ENCODE results near the gene ATP10A.

The ATP10A gene

DNA sequence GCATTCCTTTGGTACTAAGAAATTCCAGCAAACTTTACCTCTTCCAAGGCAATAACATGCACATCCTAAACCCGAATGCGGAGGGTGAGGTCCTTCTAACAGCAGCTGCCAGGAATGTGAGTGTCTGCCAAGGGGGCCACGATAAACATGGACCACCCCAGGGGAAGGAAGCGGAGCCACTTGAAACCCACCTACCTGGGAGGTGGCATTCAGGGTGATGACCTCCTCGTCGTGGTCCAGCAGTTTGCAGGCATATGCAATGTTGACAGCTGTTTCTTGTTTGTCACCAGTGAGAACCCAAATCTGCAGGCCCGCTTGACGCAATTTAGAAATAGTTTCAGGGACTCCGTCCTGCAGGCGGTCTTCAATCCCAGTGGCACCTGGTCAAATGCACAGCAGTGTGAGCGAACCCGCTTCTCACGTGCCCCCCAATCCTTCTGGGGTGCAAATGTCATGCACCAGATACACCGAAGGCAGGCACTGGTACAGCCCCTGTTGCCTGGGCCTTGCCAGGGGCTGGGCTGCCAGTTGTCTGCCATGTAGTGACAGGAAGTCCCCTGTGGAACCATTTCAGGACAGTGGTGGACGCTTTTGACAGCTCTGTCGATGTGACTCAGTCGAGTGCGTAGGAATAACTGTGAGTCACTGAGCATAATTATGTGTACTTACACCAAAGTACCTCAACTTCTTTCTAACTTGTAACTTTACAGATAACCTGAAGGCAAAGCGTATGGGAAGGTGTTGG, 161.2 kb downstream of the ATP10A start:
- Histone ChIP-seq H3K36me3 (ENCODE audit: insufficient read depth, low read length) (no peaks in the 10 kb centered on the region), H3K9me3 (ENCODE audit: low read depth, low read length) (no peaks in the 10 kb centered on the region), H3K27ac (no peak overlapping the region), H3K4me3 (no peak overlapping the region), H3K9ac (ENCODE audit: insufficient read length) (no peak overlapping the region)
- DNase-seq (ENCODE audit: low read depth, low spot score) = no peak
- no peak for TF ChIP-seq EZH2 (IDR thresholded peaks at IDR 0.05)
- no peak for TF ChIP-seq POLR2AphosphoS5 (IDR thresholded peaks at IDR 0.05; ENCODE audit: borderline replicate concordance, low read depth, low read length)

DNA sequence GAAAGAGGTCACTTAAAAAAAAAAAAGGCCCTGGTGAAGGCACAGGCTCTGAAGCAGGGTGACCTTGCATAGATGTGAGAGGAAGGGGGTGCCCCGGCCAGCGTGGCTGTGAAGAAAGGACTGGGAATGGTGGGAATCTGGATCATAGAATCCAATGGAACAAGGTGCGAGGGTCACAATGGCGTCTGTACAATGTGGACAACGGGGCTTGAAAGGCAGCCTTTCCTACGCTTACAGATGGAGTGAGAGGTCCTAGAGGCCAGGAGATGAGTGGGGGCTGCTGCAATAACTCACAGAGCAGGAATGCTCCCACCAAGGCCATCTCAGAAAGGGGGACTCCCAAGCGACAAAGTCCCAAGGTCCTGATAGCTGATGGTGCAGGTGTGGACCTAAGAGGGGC, 162.2 kb downstream of the ATP10A start:
- Histone ChIP-seq H3K9me3 (ENCODE audit: low read depth, low read length) (no peaks in the 10 kb centered on the region), H3K4me3 (no peak overlapping the region), H3K36me3 (ENCODE audit: insufficient read depth, low read length) (no peaks in the 10 kb centered on the region), H3K27ac (no peak overlapping the region), H3K9ac (ENCODE audit: insufficient read length) (no peak overlapping the region)
- no peak for DNase-seq (ENCODE audit: low read depth, low spot score)
- TF ChIP-seq POLR2AphosphoS5 (IDR thresholded peaks at IDR 0.05; ENCODE audit: borderline replicate concordance, low read depth, low read length) (no peak), FOXP2 (optimal IDR thresholded peaks at IDR 0.05; ENCODE audit: control extremely low read depth, extremely low read length, insufficient read depth) (no peak), EZH2 (IDR thresholded peaks at IDR 0.05) (no peak)

GRCh38 chr15:25697586-25697985, 165.5 kb downstream of the ATP10A start:
- Histone ChIP-seq H3K27ac (no peak overlapping the region), H3K9me3 (ENCODE audit: low read depth, low read length) (no peaks in the 10 kb centered on the region), H3K9ac (ENCODE audit: insufficient read length) (no peak overlapping the region), H3K36me3 (ENCODE audit: insufficient read depth, low read length) (no peaks in the 10 kb centered on the region), H3K4me3 (no peak overlapping the region)
- TF ChIP-seq FOXP2 (optimal IDR thresholded peaks at IDR 0.05; ENCODE audit: control extremely low read depth, extremely low read length, insufficient read depth) (no peak), POLR2AphosphoS5 (IDR thresholded peaks at IDR 0.05; ENCODE audit: borderline replicate concordance, low read depth, low read length) (no peak), EZH2 (IDR thresholded peaks at IDR 0.05) (no peak)
- no peak for DNase-seq (ENCODE audit: low read depth, low spot score)

GRCh38 chr15:25695875-25696760, 167.0 kb downstream of the ATP10A start:
- TF ChIP-seq FOXP2 (optimal IDR thresholded peaks at IDR 0.05; ENCODE audit: control extremely low read depth, extremely low read length, insufficient read depth) = no peak
- no peak for TF ChIP-seq POLR2AphosphoS5 (IDR thresholded peaks at IDR 0.05; ENCODE audit: borderline replicate concordance, low read depth, low read length)
- TF ChIP-seq EZH2 (IDR thresholded peaks at IDR 0.05) = no peak
- H3K9me3 ChIP-seq (ENCODE audit: low read depth, low read length) = no peaks in the 10 kb centered on the region
- H3K27ac ChIP-seq = no peak overlapping the region
- H3K36me3 ChIP-seq (ENCODE audit: insufficient read depth, low read length) = no peaks in the 10 kb centered on the region
- DNase-seq (ENCODE audit: low read depth, low spot score) = no peak
- no peak overlapping the region for H3K9ac ChIP-seq (ENCODE audit: insufficient read length)
- no peak overlapping the region for H3K4me3 ChIP-seq

GRCh38 chr15:25694823-25695312, 168.3 kb downstream of the ATP10A start:
- Histone ChIP-seq H3K9ac (ENCODE audit: insufficient read length) (no peak overlapping the region), H3K27ac (no peak overlapping the region), H3K36me3 (ENCODE audit: insufficient read depth, low read length) (no peaks in the 10 kb centered on the region), H3K4me3 (no peak overlapping the region), H3K9me3 (ENCODE audit: low read depth, low read length) (no peaks in the 10 kb centered on the region)
- no peak for TF ChIP-seq POLR2AphosphoS5 (IDR thresholded peaks at IDR 0.05; ENCODE audit: borderline replicate concordance, low read depth, low read length)
- TF ChIP-seq FOXP2 (optimal IDR thresholded peaks at IDR 0.05; ENCODE audit: control extremely low read depth, extremely low read length, insufficient read depth) = no peak
- TF ChIP-seq EZH2 (IDR thresholded peaks at IDR 0.05) = no peak
- no peak for DNase-seq (ENCODE audit: low read depth, low spot score)

- no peaks in the 10 kb centered on the region for H3K9me3 ChIP-seq (ENCODE audit: low read depth, low read length)
- no peak for DNase-seq (ENCODE audit: low read depth, low spot score)
- H3K36me3 ChIP-seq (ENCODE audit: insufficient read depth, low read length) = no peaks in the 10 kb centered on the region
- no peak overlapping the region for H3K4me3 ChIP-seq
- no peak overlapping the region for H3K27ac ChIP-seq
- no peak for TF ChIP-seq POLR2AphosphoS5 (IDR thresholded peaks at IDR 0.05; ENCODE audit: borderline replicate concordance, low read depth, low read length)
- TF ChIP-seq EZH2 (IDR thresholded peaks at IDR 0.05) = no peak
- TF ChIP-seq FOXP2 (optimal IDR thresholded peaks at IDR 0.05; ENCODE audit: control extremely low read depth, extremely low read length, insufficient read depth) = no peak
- no peak overlapping the region for H3K9ac ChIP-seq (ENCODE audit: insufficient read length)
Measured at GRCh38 chr15:25694239-25694584, 168.9 kb downstream of the ATP10A start.

DNA sequence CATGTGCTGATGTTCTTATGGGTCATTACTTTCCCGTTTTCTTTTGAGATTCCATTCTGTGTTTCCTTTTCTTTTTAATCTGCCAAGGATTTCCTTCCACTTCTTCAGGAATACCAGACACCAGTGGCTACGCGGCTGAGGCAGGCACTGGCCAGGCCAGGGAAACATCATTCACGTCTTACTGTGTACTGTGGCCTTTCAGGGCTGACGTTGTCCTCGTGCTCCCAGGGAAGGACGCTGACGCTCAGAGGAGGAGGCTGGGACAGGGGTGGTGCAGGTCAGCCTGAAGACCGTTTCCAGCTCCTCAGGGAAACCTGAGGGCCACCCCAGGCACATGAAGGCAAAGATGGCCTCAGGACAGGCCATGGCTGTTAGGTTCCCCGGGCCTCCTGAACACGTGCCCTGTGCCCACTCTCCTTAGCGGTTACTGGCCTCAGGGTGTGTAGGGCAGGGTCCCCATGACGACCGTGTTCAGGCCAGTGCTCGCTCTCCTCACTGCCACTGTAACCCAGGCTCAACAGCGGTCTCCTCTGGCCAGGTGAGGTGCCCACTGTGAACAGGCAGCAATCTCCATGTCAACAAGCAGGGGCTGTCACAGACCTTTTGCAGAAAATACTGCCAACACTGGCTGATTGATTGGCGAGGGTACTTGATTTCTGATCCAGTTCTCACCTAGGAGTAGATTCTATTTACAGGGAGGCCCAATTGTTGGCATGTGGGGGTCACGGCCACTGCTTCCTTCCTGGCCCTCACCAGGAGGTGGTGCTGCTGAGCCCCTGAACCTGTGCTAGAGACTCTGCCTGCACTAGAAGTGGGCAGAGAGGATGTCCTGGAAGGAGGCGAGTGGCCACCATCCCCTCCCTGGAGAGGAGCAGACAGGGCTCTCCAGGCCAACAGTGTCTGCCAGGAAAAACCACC, 169.5 kb downstream of the ATP10A start:
- Histone ChIP-seq H3K36me3 (ENCODE audit: insufficient read depth, low read length) (no peaks in the 10 kb centered on the region), H3K9ac (ENCODE audit: insufficient read length) (no peak overlapping the region), H3K4me3 (no peak overlapping the region), H3K9me3 (ENCODE audit: low read depth, low read length) (no peaks in the 10 kb centered on the region), H3K27ac (no peak overlapping the region)
- DNase-seq (ENCODE audit: low read depth, low spot score) = no peak
- TF ChIP-seq EZH2 (IDR thresholded peaks at IDR 0.05) (no peak), POLR2AphosphoS5 (IDR thresholded peaks at IDR 0.05; ENCODE audit: borderline replicate concordance, low read depth, low read length) (no peak), FOXP2 (optimal IDR thresholded peaks at IDR 0.05; ENCODE audit: control extremely low read depth, extremely low read length, insufficient read depth) (no peak)
